Putamen (tissue), 1 donor: ENCODE measurements around the gene TDP1.
A peak's percentile ranks its signal among the peaks of the same experiment; 100 is the strongest.

ENCODE experiments used
- DNase-seq: peaks from one replicate; pipeline ENCODE4 v3.0.0-alpha.2; 2016; ENCODE audit warnings: low spot score

TDP1 gene

GRCh38 chr14:89955745-89956660 is at the start of gene TDP1:
TSS of gene TDP1 (plus strand) at chr14:89955927. CDS start at chr14:89963115, 7,188 bp downstream.
- peak; percentile 96 for DNase-seq

- DNase-seq, result no peak
Observed at GRCh38 chr14:89906000-89906399, 49.7 kb upstream of the TDP1 start.

- no peak for DNase-seq
Observed at GRCh38 chr14:89907655-89908054, 48.1 kb upstream of the TDP1 start.

GRCh38 chr14:89908712-89909450 is 46.8 kb upstream of the TDP1 start:
- DNase-seq, result no peak

- no peak for DNase-seq
Observed at GRCh38 chr14:89909586-89909985, 46.1 kb upstream of the TDP1 start.

DNA sequence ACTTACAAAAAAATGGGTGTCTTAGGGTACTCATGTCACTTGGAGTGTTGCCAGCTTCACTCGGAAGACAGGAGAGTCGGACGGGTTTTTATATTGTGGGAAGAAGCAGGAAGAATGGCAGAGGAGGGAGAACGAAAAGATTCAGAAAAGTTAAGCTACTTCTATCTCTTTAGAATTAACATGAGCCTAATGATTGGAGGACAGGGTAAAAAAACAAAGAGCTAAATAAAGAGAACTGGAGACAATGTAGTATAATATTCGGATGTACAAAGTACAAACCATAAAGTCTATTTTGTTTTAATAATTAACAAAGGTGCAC is 45.1 kb upstream of the TDP1 start:
- DNase-seq, result no peak

- peak; percentile 72 for DNase-seq
Observed at GRCh38 chr14:89911010-89911919, 44.5 kb upstream of the TDP1 start.

- no peak for DNase-seq
Observed at GRCh38 chr14:89912221-89912620, 43.5 kb upstream of the TDP1 start.

DNA sequence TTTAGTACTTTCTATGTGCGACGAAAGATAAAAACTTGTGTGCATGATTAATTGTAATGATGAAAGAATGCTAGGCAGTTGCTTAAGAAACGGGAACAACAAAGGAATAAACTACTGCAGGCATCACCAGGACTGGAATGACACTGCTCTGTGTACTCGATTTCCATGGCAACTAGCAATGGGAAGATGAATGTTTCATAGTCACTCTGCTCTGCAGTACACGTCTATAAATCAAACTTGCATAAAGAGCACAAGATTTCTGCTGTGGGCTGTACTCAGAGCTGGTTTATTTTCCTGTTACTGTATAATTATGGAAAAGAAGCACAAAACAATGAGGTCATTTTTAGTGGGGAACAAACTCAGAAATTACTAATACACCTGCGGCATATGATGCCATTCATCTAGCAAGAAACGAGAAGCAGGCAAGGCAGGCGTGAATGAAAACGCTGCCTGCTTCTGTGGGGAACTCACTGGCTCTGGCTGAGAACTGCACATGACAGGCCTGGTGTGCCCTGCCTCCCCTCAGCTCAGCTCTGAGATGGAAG is 43.0 kb upstream of the TDP1 start:
- peak; percentile 57 for DNase-seq

DNA sequence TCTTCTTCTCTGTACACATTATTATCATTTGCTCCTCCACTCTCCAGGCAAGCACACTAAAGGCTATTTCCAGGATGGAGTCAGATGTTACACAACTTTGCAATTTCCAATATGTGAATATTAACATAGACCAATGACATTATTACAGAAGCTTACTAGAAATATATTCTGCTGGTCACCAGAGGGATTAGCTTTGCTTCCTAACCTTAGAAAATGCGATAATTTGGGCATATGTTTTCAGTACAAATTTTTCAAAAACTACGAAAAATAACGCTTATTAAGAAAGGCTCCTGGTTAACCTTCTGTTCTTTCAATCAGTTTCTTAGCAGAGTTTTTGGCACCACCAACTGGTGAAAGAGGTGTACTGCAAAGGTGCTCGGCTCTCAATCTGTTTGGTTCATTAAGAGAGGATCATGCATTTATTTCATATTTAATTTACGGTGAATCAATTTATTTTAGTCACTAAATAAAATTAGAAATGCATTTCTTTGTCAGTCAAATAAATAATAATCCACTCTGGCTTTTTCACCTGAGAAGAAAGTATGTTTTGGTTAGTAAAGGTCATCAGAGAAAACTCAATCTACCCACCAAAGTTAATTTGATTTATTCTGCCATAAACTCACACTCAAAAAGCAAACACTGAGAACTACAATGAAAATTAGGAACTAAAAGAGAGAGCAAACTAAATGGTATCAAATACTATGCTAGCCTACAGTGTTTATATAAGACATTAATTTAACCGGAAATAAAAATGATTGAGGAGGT is 40.4 kb upstream of the TDP1 start:
- DNase-seq, result peak; percentile 75

- DNase-seq, result no peak
Observed at GRCh38 chr14:89918721-89919120, 37.0 kb upstream of the TDP1 start.

- no peak for DNase-seq
Observed at GRCh38 chr14:89920056-89920455, 35.7 kb upstream of the TDP1 start.

GRCh38 chr14:89921346-89921745 is 34.4 kb upstream of the TDP1 start:
- DNase-seq, result no peak

DNA sequence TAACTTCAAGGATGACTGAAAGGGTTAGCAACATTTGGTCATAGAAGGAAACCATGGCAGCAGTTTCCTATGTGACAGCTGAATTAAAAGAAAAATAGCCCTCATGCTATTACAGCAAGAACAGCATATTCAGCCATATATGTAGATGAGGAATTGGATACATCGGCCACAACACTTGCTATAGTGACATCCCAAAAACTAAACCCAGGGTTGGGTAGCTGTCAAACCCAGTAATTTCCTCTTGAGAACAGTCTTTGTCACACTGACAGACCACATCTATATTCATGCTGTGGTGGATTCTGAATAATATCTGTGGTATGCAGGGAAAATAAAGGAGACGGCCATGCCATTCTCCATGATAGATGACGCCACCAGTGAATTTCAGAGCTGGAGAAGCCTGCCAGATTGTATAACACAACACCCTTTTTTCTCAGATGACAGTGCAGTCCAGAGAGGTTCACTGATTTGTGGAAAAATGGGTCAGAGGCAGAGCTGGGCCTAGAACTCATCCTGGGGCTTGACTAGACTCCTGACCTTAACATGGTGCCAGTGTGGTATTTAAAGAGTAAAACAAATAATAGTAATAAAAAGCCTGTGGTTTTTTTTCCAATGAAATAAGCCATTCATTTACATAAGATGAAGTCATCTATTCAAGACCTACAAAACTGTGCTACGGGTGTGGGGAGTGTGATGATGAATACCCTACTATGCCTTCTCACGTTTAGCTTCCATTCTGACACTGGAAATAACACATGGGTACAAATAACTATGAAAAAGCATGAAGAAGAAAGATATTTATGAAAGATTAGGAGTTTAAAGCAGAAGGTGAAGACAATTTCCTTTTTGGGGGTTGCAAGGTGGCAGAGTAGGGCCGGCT is 33.5 kb upstream of the TDP1 start:
- peak; percentile 84 for DNase-seq

- no peak for DNase-seq
Observed at GRCh38 chr14:89924268-89924667, 31.5 kb upstream of the TDP1 start.

- no peak for DNase-seq
Observed at GRCh38 chr14:89926694-89927093, 29.0 kb upstream of the TDP1 start.

DNA sequence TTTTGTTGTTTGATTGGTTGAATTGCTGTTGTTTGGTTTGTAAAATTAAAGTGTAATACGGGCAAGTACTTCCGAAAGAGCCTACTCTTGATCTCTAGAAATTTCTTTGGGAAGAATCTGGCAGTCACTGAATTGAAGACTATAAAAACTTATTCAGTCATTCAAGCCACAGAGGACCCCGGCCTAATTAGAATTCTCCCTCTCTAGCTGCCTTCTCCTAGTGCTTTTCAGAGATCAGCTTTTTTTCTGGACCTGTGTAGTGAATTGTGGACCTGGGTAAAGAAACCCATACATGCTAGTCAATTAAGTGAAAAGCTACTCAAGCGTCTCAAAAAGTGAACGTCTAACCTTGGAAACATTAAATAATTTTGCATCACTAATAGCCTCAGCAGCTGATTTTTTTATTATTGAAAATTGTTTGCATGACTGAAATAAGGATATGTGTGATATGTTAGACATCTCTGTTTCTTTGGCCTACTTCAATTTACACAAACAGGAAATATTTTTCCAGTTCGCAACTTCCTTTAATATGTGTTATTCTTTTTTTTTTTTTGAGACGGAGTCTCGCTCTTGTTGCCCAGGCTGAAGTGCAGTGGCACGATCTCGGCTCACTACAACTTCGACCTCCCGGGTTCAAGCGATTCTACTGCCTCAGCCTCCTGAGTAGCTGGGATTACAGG is 28.4 kb upstream of the TDP1 start:
- no peak for DNase-seq

DNA sequence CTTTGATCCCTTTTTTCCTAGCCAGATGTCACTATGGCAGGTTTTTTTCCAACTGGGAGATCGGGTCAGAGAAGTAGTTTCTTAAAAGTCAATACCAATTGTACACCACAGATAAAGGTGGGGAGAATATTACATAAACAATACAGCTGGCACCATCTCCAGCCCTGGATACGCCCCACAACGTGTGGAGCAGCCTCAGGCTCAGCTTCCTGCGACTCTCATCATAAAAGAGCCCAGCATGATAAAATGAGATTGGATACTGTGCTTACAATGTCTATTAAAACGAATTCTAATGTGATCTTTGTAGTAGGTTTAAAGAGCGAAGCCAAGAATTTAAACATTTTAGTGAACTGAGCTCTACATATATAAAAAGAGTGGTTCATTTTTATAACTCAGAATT is 22.7 kb upstream of the TDP1 start:
- no peak for DNase-seq

DNA sequence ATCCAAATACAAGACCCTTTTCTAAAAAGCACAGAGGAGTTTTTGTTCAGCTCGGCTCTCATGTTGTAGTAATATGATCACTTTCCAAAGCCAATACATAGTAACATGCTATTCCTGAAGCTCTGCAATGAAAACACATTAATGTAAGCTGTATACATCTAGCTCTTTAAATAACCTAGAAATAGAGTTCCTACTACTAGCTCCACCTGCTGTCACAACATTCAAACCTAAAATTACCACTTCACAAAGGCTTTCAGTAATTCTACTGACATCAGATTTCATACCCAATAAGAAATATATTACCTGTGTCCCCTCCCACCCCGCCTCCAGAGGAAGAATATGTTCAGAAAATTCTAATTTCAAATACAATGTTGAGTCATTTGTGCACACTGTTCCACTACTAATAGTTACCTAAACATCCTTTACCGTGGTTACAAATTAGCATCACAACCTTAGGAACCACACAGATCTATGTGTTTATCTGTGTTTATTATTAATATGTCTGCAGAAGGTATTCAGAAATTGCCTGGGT is 19.0 kb upstream of the TDP1 start:
- DNase-seq, result no peak
